Motor neuron (in vitro differentiated cells): ENCODE results near the gene DOCK2. TPM values are rescaled to one million over a fixed set of nuclear protein-coding genes. Genes with fewer than 3 reads are reported as not detected.
A peak's percentile ranks its signal among the peaks of the same experiment; 100 is the strongest.
"Not testable (repeated sequence)": the region's sequence is repeated elsewhere in the genome, so short reads cannot be mapped to it uniquely, and the experiment has no call there.

Source experiments
- ATAC-seq, 8 experiments: fragments of 200-7000 bp; cut with Tn5 transposase; replicated peaks in 6 of 8; 2 replicates each; pipeline ENCODE4 v1.8.0; 2021; ENCODE audit warnings: mild to moderate bottlenecking in 8 of 8, moderate library complexity in 8 of 8
- H3K27ac ChIP-seq, 2 donors: fragments of 250-450 bp; sonication (Bioruptor Pico); 2 replicates each; pipeline ENCODE4 v1.9.0; 2021; ENCODE audit warnings: antibody characterized with exemption in 2 of 2, mild to moderate bottlenecking in 2 of 2, moderate library complexity in 1 of 2
- H3K4me1 ChIP-seq, 2 donors: fragments of 250-450 bp; sonication (Bioruptor Pico); replicated peaks in 1 of 2; 2 replicates each; pipeline ENCODE4 v1.6.1; 2021; ENCODE audit warnings: antibody characterized with exemption in 2 of 2, mild to moderate bottlenecking in 2 of 2, moderate library complexity in 1 of 2
- H3K4me3 ChIP-seq, 5 donors: fragments of 250-450 bp; sonication (Bioruptor Pico); 2 replicates each; pipeline ENCODE4 v1.9.0; 2021; ENCODE audit warnings: antibody characterized with exemption in 5 of 5, mild to moderate bottlenecking in 5 of 5, moderate library complexity in 4 of 5
- WGBS, 10 experiments: fragments of 450-650 bp; shearing (Covaris generic); methylation state at CpG; one replicate each; pipeline ENCODE4 v1.0.0; 2022; 5-methylcytosine and 5-hydroxymethylcytosine counted together
- in situ Hi-C, 9 experiments: fragments of 400-800 bp; cut with MboI; loops; one replicate each; pipeline ENCODE4 v1.15.0; 2021; ENCODE audit warnings: low sequenced_read_pairs in 9 of 9, low pct_unique_long_range_greater_than_20kb in 2 of 9; ENCODE audit not compliant: unreplicated experiment in 9 of 9
- total RNA-seq, 8 experiments: library from RNA; unstranded; fragments of 300-600 nt; gene quantifications; 2 replicates each; pipeline versions ENCODE4 v1.2.3 to v1.2.4, GENCODE V29; 2022

The DOCK2 gene
- total RNA-seq, 8 experiments from 2014 or later: 0.18 to 105 (median 0.89) TPM

GRCh38 chr5:169648725-169649310 lies 11.7 kb downstream of the DOCK2 start:
- peaks cover 8 to 11% of the 10 kb centered on the region in 2 donors for H3K4me1 ChIP-seq
- in situ Hi-C loops: no loop called here
- 14 to 100% (median 78%) methylated on average over 1 to 7 of the region's 13 CpGs for WGBS, 10 experiments
- no peak overlapping the region for H3K4me3 ChIP-seq
- ATAC-seq: peak in 5 of 8 experiments; percentile 65 to 77 (median 69)
- no peak overlapping the region for H3K27ac ChIP-seq

GRCh38 chr5:169649486-169649885 lies 12.4 kb downstream of the DOCK2 start:
- Histone ChIP-seq H3K4me1 (peaks cover 8 to 11% of the 10 kb centered on the region in 2 donors), H3K27ac (no peak overlapping the region), H3K4me3 (no peak overlapping the region)
- WGBS, 10 experiments: 39 to 100% (median 78%) methylated on average over 1 to 7 of the region's 7 CpGs; no CpG with 5 or more reads in 3 of the 10 experiments
- ATAC-seq: no peak
- in situ Hi-C loops: no loop called here

GRCh38 chr5:169650701-169651331 lies 13.7 kb downstream of the DOCK2 start:
- ATAC-seq: peak in 2 of 8 experiments; percentile 64 to 65
- H3K4me1 ChIP-seq: peaks cover 8 to 11% of the 10 kb centered on the region in 2 donors
- H3K27ac ChIP-seq: no peak overlapping the region
- in situ Hi-C loops: no loop called here
- no peak overlapping the region for H3K4me3 ChIP-seq
- 75 to 100% (median 82%) methylated on average over 2 to 5 of the region's 5 CpGs; no CpG with 5 or more reads in 3 of the 10 experiments for WGBS, 10 experiments

- in situ Hi-C loops: no loop called here
- no peak for ATAC-seq
- H3K27ac ChIP-seq: no peak overlapping the region
- peaks cover 8 to 11% of the 10 kb centered on the region in 2 donors for H3K4me1 ChIP-seq
- 33 to 100% (median 60%) methylated on average over 1 to 4 of the region's 5 CpGs; no CpG with 5 or more reads in 1 of the 10 experiments for WGBS, 10 experiments
- H3K4me3 ChIP-seq: no peak overlapping the region
Measured at GRCh38 chr5:169651526-169651925, 14.5 kb downstream of the DOCK2 start.

- WGBS, 10 experiments: 0 to 80% (median 18%) methylated on average over 1 of the region's 1 CpG; no CpG with 5 or more reads in 6 of the 10 experiments
- peaks cover 8 to 11% of the 10 kb centered on the region in 2 donors for H3K4me1 ChIP-seq
- no peak overlapping the region for H3K27ac ChIP-seq
- in situ Hi-C loops: no loop called here
- ATAC-seq: no peak
- H3K4me3 ChIP-seq: no peak overlapping the region
Measured at GRCh38 chr5:169652057-169652456, 15.0 kb downstream of the DOCK2 start.

GRCh38 chr5:169653091-169653490 lies 16.0 kb downstream of the DOCK2 start:
- Histone ChIP-seq H3K4me3 (no peak overlapping the region), H3K27ac (no peak overlapping the region), H3K4me1 (peaks cover 4% of the 10 kb centered on the region in 2 donors)
- 70 to 100% (median 86%) methylated on average over 1 to 5 of the region's 5 CpGs; no CpG with 5 or more reads in 2 of the 10 experiments for WGBS, 10 experiments
- ATAC-seq: no peak
- in situ Hi-C loops: no loop called here

- H3K4me3 ChIP-seq: no peak overlapping the region
- in situ Hi-C loops: no loop called here
- WGBS, 10 experiments: 83 to 100% (median 100%) methylated on average over 1 to 2 of the region's 2 CpGs; no CpG with 5 or more reads in 7 of the 10 experiments
- H3K4me1 ChIP-seq: no peaks in the 10 kb centered on the region
- no peak overlapping the region for H3K27ac ChIP-seq
- no peak for ATAC-seq
Measured at GRCh38 chr5:169655353-169655752, 18.3 kb downstream of the DOCK2 start.

- no peak for ATAC-seq
- in situ Hi-C loops: no loop called here
Measured at GRCh38 chr5:169656125-169656901, 19.2 kb downstream of the DOCK2 start.

GRCh38 chr5:169657127-169657526 lies 20.1 kb downstream of the DOCK2 start:
- Histone ChIP-seq H3K27ac (no peak overlapping the region), H3K4me1 (no peaks in the 10 kb centered on the region), H3K4me3 (no peak overlapping the region)
- in situ Hi-C loops: no loop called here
- no peak for ATAC-seq
- 0 to 100% (median 100%) methylated on average over 1 of the region's 1 CpG; no CpG with 5 or more reads in 3 of the 10 experiments for WGBS, 10 experiments

More at GRCh38 chr5:169656125-169656901, 19.2 kb downstream of the DOCK2 start:
- 0 to 100% (median 73%) methylated on average over 1 to 8 of the region's 15 CpGs for WGBS, 10 experiments
- no peaks in the 10 kb centered on the region for H3K4me1 ChIP-seq
- H3K4me3 ChIP-seq: no peak overlapping the region
- no peak overlapping the region for H3K27ac ChIP-seq

- H3K27ac ChIP-seq, H3K4me1 ChIP-seq, in situ Hi-C loops, H3K4me3 ChIP-seq, ATAC-seq: not testable (repeated sequence)
- whole genome bisulfite sequencing, 10 experiments: 50 to 100% (median 83%) methylated on average over 1 to 3 of the region's 3 CpGs; no CpG with 5 or more reads in 5 of the 10 experiments
Measured at GRCh38 chr5:169662451-169662850, 25.4 kb downstream of the DOCK2 start.

GRCh38 chr5:169663537-169663936 lies 26.5 kb downstream of the DOCK2 start:
- 0 to 60% (median 29%) methylated on average over 1 of the region's 1 CpG; no CpG with 5 or more reads in 1 of the 10 experiments for WGBS, 10 experiments
- Histone ChIP-seq H3K27ac (no peak overlapping the region), H3K4me3 (no peak overlapping the region), H3K4me1 (no peaks in the 10 kb centered on the region)
- no peak for ATAC-seq
- in situ Hi-C loops: no loop called here

GRCh38 chr5:169666365-169666764 lies 29.3 kb downstream of the DOCK2 start:
- Histone ChIP-seq H3K4me1 (no peaks in the 10 kb centered on the region), H3K4me3 (no peak overlapping the region), H3K27ac (no peak overlapping the region)
- in situ Hi-C loops: no loop called here
- WGBS, 10 experiments: 20 to 94% (median 70%) methylated on average over 1 to 4 of the region's 4 CpGs; no CpG with 5 or more reads in 1 of the 10 experiments
- no peak for ATAC-seq
